HEK293T (cell line): ENCODE data around the gene MUCL1.

ENCODE experiments used
- CTCF ChIA-PET: fragments of 350-600 bp; formaldehyde crosslinking; extraction: SDS; loops from one replicate; lab custom pipeline; 2021; ENCODE audit warnings: antibody characterized with exemption, inconsistent platforms; lab: Yijun Ruan, JAX
- POLR2A ChIA-PET: fragments of 350-600 bp; formaldehyde crosslinking; extraction: SDS; loops from one replicate; lab custom pipeline; 2020; ENCODE audit warnings: antibody characterized with exemption, inconsistent platforms; lab: Yijun Ruan, JAX
- DNase-seq: peaks from one replicate; pipeline ENCODE4 v3.0.0; 2012; ENCODE audit warnings: mixed read lengths; ENCODE audit errors: extremely low spot score
- ARNT ChIP-seq: fragments of 450-650 bp; IDR thresholded peaks from 2 replicates; pipeline ENCODE4 v1.6.1; 2017; ENCODE audit warnings: mild to moderate bottlenecking
- BHLHE40 ChIP-seq: fragments of 450-650 bp; IDR thresholded peaks from 2 replicates; pipeline ENCODE4 v1.6.1; 2016; ENCODE audit warnings: mild to moderate bottlenecking, moderate library complexity, borderline replicate concordance
- CTBP1 ChIP-seq: fragments of 450-650 bp; IDR thresholded peaks from 2 replicates; pipeline ENCODE4 v1.6.1; 2016; ENCODE audit warnings: borderline replicate concordance
- ELF4 ChIP-seq: fragments of 450-650 bp; IDR thresholded peaks from 2 replicates; pipeline ENCODE4 v1.6.1; 2017; ENCODE audit warnings: antibody characterized with exemption
- FOXA1 ChIP-seq: fragments of 450-650 bp; IDR thresholded peaks from 2 replicates; pipeline ENCODE4 v1.6.1; 2016; ENCODE audit warnings: mild to moderate bottlenecking
- FOXK2 ChIP-seq: fragments of 450-650 bp; IDR thresholded peaks from 2 replicates; pipeline ENCODE4 v1.6.1; 2016; ENCODE audit warnings: mild to moderate bottlenecking
- FOXM1 ChIP-seq: fragments of 450-650 bp; IDR thresholded peaks from 2 replicates; pipeline ENCODE4 v1.6.1; 2017; ENCODE audit warnings: mild to moderate bottlenecking, borderline replicate concordance
- HDGF ChIP-seq: fragments of 450-650 bp; IDR thresholded peaks from 2 replicates; pipeline ENCODE4 v1.6.1; 2017; ENCODE audit warnings: antibody characterized with exemption, borderline replicate concordance
- L3MBTL2 ChIP-seq: fragments of 450-650 bp; conservative IDR thresholded peaks from 2 replicates; pipeline ENCODE4 v1.6.1; 2016; ENCODE audit warnings: mild to moderate bottlenecking
- LEF1 ChIP-seq: fragments of 450-650 bp; IDR thresholded peaks from 2 replicates; pipeline ENCODE4 v1.6.1; 2017; ENCODE audit warnings: mild to moderate bottlenecking, borderline replicate concordance
- NFRKB ChIP-seq: fragments of 450-650 bp; IDR thresholded peaks from 2 replicates; pipeline ENCODE4 v1.6.1; 2016; ENCODE audit warnings: mild to moderate bottlenecking, moderate library complexity
- SP1 ChIP-seq: fragments of 450-650 bp; IDR thresholded peaks from 2 replicates; pipeline ENCODE4 v1.6.1; 2017
- SUZ12 ChIP-seq: fragments of 450-650 bp; IDR thresholded peaks from 2 replicates; pipeline ENCODE4 v1.6.1; 2016; ENCODE audit warnings: mild to moderate bottlenecking
- TARDBP ChIP-seq: fragments of 450-650 bp; IDR thresholded peaks from 2 replicates; pipeline ENCODE4 v1.6.1; 2016
- ZNF384 ChIP-seq: fragments of 450-650 bp; IDR thresholded peaks from 2 replicates; pipeline ENCODE4 v1.6.1; 2016
- TF ChIP-seq, protein P1 (sequence below): fragments of 450-650 bp; IDR thresholded peaks from 2 replicates; pipeline ENCODE4 v1.6.1; 2016

Gene MUCL1, protein sequence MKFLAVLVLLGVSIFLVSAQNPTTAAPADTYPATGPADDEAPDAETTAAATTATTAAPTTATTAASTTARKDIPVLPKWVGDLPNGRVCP

DNA sequence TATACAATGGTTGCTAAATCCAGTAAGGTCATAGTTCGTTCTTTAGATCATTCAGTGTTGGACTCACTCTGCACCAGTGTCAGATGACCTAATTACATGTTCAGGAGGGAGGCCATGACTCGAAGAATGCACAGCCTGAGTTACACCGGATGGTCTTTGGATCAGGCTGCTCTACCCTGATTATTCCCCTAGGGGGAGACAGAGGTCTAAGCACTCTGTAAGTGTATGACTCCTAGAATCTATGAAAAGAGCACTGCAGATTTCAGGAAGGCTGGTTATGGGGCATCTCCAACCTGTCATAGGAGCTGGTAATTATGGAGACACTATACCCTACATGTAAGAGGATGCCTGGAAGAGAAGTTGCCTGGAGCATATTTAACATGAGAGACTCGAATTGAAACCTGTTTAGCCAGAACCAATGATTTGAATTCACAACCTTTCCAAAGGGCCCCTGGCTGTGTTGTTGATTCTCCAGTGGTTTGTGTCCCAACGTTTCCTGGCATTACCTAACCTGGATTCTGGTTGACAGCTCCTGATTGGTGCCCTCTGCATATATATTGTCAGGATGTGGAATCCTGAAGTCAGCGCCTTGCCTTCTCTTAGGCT lies at the start of gene MUCL1:
TSS of gene MUCL1 (plus strand) at position 584 of the 606 bp plus-strand sequence. CDS start 67 bp downstream, outside the sequence.
- TF ChIP-seq CTBP1, result no peak
- TF ChIP-seq ZNF384, result no peak
- no peak for TF ChIP-seq L3MBTL2
- no peak for TF ChIP-seq ELF4
- ChIA-PET CTCF (interaction anchor here (0.6 to 1.0 kb wide), 3 partner anchors 104 to 327 kb away, joined by 3 read pairs; no protein-coding TSS in a partner anchor), POLR2A (no interaction called here)
- peak; percentile 66 for DNase-seq

DNA sequence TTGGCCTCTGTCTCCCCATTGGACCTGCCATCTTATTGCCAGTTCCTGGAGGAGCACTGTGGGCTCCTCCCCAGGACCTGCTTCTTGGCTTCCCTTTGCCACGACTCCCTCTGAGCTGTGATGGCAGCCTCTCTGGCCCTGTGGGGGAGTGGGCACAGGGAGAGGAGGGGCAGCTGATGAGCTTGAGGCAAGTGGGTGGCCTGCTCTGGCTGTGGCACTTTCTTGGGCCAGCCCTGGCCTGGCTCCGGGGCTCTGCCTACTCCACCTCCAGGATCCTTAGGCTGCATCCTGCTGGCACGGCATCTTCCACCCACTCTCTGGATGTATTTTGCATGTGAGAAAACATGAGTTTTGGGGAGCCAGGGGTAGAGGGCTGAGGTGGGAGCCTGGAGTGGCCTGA lies 32.6 kb upstream of the MUCL1 start:
- POLR2A ChIA-PET, result no interaction called here
- no peak for TF ChIP-seq LEF1
- TF ChIP-seq, protein P1, sequence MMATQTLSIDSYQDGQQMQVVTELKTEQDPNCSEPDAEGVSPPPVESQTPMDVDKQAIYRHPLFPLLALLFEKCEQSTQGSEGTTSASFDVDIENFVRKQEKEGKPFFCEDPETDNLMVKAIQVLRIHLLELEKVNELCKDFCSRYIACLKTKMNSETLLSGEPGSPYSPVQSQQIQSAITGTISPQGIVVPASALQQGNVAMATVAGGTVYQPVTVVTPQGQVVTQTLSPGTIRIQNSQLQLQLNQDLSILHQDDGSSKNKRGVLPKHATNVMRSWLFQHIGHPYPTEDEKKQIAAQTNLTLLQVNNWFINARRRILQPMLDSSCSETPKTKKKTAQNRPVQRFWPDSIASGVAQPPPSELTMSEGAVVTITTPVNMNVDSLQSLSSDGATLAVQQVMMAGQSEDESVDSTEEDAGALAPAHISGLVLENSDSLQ, result no peak
- no peak for TF ChIP-seq BHLHE40
- no peak for TF ChIP-seq FOXM1
- no peak for TF ChIP-seq CTBP1
- TF ChIP-seq SP1, result no peak
- TF ChIP-seq FOXK2, result no peak
- TF ChIP-seq L3MBTL2, result no peak
- TF ChIP-seq SUZ12, result no peak
- TF ChIP-seq ZNF384, result no peak
- TF ChIP-seq NFRKB, result no peak
- DNase-seq, result no peak
- CTCF ChIA-PET, result no interaction called here

DNA sequence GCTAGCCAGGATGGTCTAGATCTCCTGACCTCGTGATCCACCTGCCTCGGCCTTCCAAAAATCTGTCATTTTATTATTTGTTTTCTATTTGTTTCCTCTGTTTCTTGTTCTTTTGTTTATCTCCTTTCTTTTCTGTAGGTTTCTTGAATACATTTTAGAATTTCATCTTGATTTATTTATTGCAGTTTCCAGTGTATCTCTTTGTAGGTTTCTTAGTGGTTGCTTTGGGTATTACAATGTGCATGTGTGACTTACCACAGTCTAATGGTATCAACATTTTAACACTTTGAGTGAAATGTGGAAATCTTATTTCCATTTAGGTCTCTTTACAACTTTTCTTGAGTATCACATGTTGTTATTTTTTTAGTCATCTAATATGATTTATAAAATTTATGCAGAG lies 29.9 kb upstream of the MUCL1 start:
- ChIA-PET POLR2A (no interaction called here), CTCF (no interaction called here)
- TF ChIP-seq NFRKB (no peak), SP1 (no peak), TARDBP (no peak), LEF1 (no peak), FOXK2 (no peak), BHLHE40 (no peak), FOXA1 (no peak), ELF4 (no peak), HDGF (no peak), ARNT (no peak), FOXM1 (no peak), ZNF384 (no peak), CTBP1 (no peak), SUZ12 (no peak), L3MBTL2 (no peak)
- TF ChIP-seq, protein P1, result no peak
- no peak for DNase-seq

DNA sequence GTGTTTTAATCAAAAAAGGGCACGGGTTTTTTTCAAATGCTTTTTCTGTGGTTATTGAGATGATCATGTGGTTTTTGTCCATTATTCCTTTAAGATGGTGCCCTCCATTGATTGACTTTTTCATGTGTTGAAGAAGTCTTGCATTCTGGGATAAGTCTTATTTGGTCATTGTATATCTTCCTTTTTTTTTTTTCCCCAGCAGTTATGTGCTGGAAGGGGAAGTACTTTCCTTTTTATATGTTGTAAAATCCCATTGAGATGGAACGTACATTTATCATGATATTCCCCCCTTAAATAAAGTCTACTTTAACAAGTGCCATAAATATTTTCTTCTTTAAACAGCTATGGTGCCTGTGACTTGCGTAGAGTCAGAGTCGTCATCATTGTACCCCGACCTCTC lies 24.8 kb upstream of the MUCL1 start:
- TF ChIP-seq, protein P1, result no peak
- TF ChIP-seq L3MBTL2 (no peak), CTBP1 (no peak), BHLHE40 (no peak), SUZ12 (no peak), LEF1 (no peak), ZNF384 (no peak), ELF4 (no peak), FOXA1 (no peak), FOXM1 (no peak), FOXK2 (no peak)
- CTCF ChIA-PET, result no interaction called here
- POLR2A ChIA-PET, result no interaction called here
- DNase-seq, result no peak

DNA sequence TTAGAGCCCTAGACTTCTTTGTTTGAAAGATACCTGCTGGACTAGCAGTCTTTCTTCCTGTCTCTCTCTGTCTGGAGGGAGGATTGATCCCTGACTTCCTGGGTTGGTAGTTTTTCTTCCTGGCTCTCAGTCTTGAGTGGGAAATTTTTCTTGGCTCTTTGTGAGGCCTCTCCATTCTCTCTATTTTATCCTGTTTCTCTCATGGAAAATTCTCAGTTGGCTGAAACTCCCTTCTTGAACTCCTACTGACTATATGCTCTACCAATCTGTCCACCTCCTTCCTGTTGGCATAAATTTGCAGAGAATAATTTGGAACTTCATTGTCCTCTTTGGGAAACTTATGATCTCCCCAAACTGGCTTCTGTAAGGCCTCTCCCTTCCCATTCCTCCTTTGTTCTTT lies 24.1 kb upstream of the MUCL1 start:
- CTCF ChIA-PET, result no interaction called here
- no peak for TF ChIP-seq FOXM1
- no peak for TF ChIP-seq TARDBP
- TF ChIP-seq HDGF, result no peak
- TF ChIP-seq ELF4, result no peak
- TF ChIP-seq SP1, result no peak
- no peak for TF ChIP-seq NFRKB
- no peak for TF ChIP-seq FOXA1
- TF ChIP-seq SUZ12, result no peak
- TF ChIP-seq ZNF384, result no peak
- TF ChIP-seq L3MBTL2, result no peak
- TF ChIP-seq LEF1, result no peak
- no peak for TF ChIP-seq FOXK2
- TF ChIP-seq, protein P1, result no peak
- no peak for TF ChIP-seq ARNT
- no peak for TF ChIP-seq CTBP1
- no peak for TF ChIP-seq BHLHE40
- DNase-seq, result no peak
- POLR2A ChIA-PET, result no interaction called here

DNA sequence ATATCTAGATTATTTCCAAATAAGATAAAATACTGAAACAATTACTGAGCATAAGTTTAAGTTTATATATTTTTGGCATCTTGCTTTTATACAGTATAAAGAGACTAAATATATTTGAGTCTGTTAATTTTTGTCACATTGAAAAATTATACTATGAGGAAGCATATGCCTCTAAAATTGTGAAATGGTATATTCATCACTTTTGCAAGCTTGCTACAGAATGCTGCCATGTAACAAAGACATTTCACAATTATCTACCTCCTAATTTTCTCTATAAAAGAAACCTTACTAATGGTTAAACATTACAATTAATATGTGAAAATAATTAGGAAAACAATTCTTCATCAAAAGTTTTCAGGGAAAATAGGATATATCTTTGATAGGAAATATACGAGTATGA lies 22.7 kb upstream of the MUCL1 start:
- no peak for DNase-seq
- ChIA-PET POLR2A (no interaction called here), CTCF (no interaction called here)
- no peak for TF ChIP-seq BHLHE40
- TF ChIP-seq LEF1, result no peak
- no peak for TF ChIP-seq TARDBP
- no peak for TF ChIP-seq SP1
- no peak for TF ChIP-seq HDGF
